ENCODE data around the gene YY1.
"Not testable (repeated sequence)": the region's sequence is repeated elsewhere in the genome, so short reads cannot be mapped to it uniquely, and the experiment has no call there.

Gene YY1

DNA sequence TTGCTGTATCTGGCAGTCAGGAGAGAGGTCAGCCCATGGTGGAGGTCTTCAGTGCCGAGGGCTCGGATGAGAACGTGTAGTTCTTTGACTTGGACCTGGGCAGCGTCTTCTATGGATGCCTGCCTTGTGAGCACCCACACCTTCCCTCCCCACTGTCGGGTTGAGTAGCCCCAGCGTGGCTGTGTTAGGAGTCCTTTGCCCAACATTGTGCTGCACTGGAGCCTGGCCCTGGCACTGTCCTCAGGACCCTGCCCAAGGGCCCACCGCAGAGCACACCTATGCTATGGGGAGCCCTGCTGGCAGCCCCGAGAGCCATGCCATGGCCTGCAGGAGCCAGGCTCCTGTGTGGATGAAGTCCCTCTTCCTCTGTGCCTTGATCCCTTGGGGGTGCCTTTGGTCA lies 40.6 kb downstream of the YY1 start:
- H3K4me1 ChIP-seq (ENCODE audit: control insufficient read depth in 1 of 2, insufficient read depth in 2 of 2, low read length in 2 of 2), result peaks cover 7 to 10% of the 10 kb centered on the region in 2 donors
- H3K27ac ChIP-seq (ENCODE audit: low read length), result no peak overlapping the region
- no peaks in the 10 kb centered on the region for H3K9me3 ChIP-seq (ENCODE audit: control insufficient read depth in 1 of 2, low read length in 2 of 2)
- H3K4me3 ChIP-seq (ENCODE audit: low read depth in 1 of 2, low read length in 2 of 2), result no peak overlapping the region
- no peaks in the 10 kb centered on the region for H3K27me3 ChIP-seq (ENCODE audit: low read depth, low read length)
- peaks cover 5 to 9% of the 10 kb centered on the region in 2 donors for H3K36me3 ChIP-seq (ENCODE audit: control insufficient read depth in 1 of 2, insufficient read depth in 2 of 2, low read length in 2 of 2)

DNA sequence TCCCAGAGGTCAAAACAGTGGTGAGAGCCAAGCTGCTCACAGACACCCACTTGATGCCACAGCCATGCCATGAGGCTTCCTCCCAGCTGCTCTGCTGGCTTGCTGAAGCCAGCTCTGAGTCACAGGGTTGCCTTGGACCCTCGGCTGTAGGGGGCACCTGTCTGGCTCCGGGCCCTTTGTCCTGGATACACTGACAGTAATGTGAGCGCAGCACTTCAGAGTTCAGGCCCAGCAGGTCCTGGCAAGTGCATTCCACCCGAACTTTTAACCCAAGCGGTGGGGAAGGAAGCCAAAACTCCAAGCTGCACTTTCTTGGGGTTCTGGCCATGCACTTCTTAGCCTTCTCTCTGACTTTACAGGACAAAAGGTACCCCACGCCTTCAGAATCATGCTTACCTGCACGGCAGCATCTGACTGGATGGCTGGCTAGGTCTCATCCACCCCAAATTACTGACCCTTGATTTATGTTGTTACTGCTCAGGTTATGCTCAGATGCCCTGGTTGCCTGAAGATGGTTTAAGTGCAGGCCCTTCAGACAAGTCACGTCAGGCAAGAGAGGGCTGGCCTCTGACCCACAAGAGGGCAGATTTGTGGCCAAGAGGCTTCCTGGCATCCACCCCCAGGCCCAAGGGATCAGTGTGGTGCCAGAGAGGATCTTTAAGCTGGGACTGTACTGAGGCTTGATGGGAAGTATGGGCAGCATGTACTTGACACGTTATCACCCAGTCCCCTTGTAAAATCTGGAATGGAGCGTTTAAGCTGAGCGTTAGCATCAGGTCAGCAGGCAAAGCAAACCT lies 42.5 kb downstream of the YY1 start:
- Histone ChIP-seq H3K4me3 (ENCODE audit: low read depth in 1 of 2, low read length in 2 of 2) (no peak overlapping the region), H3K36me3 (ENCODE audit: control insufficient read depth in 1 of 2, insufficient read depth in 2 of 2, low read length in 2 of 2) (peaks cover 5 to 7% of the 10 kb centered on the region in 2 donors), H3K27me3 (ENCODE audit: low read depth, low read length) (no peaks in the 10 kb centered on the region), H3K27ac (ENCODE audit: low read length) (no peak overlapping the region), H3K9me3 (ENCODE audit: control insufficient read depth in 1 of 2, low read length in 2 of 2) (no peaks in the 10 kb centered on the region), H3K4me1 (ENCODE audit: control insufficient read depth in 1 of 2, insufficient read depth in 2 of 2, low read length in 2 of 2) (peaks cover 0 to 18% of the 10 kb centered on the region in 2 donors)

DNA sequence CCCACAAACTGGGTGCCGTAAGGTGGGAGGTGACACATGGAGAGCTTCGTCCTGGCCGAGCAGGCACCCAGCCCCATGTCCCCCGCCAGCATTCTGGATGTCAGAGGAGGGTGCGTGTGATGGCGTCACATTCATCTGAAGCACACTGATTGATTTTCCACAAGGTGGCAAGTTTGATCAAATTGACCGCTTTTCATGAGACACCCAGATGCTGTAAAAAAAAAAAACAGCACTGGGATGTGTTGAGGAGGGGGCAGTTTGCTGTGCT lies 43.1 kb downstream of the YY1 start:
- H3K4me1 ChIP-seq (ENCODE audit: control insufficient read depth in 1 of 2, insufficient read depth in 2 of 2, low read length in 2 of 2), result peaks cover 0 to 18% of the 10 kb centered on the region in 2 donors
- H3K27me3 ChIP-seq (ENCODE audit: low read depth, low read length), result no peaks in the 10 kb centered on the region
- H3K27ac ChIP-seq (ENCODE audit: low read length), result no peak overlapping the region
- H3K36me3 ChIP-seq (ENCODE audit: control insufficient read depth in 1 of 2, insufficient read depth in 2 of 2, low read length in 2 of 2), result peaks cover 4 to 5% of the 10 kb centered on the region in 2 donors
- H3K4me3 ChIP-seq (ENCODE audit: low read depth in 1 of 2, low read length in 2 of 2), result no peak overlapping the region
- H3K9me3 ChIP-seq (ENCODE audit: control insufficient read depth in 1 of 2, low read length in 2 of 2), result no peaks in the 10 kb centered on the region

DNA sequence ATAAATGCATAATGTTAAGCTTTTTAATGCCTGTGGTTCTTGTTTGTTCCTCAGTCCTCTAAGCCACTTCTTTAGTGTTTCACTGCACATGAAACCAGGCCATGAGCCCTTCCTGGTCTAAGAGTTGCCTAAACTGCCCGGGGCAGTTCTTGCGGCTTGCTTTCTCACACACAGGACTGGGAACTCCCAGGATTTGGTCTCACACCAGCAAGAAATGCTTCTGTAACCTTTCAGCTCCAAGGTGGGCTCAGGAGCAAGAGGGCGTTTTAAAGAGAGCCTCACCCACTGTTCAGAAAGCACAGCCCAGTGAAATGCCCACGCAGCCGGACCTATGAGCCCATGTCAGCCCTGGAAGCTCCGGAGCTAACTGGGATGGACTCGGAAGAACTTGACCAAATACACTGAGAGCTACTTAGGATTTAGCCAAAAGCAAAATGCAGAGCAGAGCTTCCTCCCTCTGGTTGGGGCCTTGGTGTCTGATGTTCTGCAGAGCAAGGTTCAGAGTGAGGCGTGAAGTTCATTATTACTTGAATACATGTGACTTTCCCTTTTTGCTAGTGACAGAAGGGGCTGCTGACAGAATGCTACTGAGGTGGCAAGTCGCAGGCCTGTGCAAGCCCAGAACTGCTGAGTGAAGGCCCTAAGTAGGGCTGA lies 43.9 kb downstream of the YY1 start:
- no peaks in the 10 kb centered on the region for H3K9me3 ChIP-seq (ENCODE audit: control insufficient read depth in 1 of 2, low read length in 2 of 2)
- H3K36me3 ChIP-seq (ENCODE audit: control insufficient read depth in 1 of 2, insufficient read depth in 2 of 2, low read length in 2 of 2), result peaks cover 0 to 5% of the 10 kb centered on the region in 2 donors
- no peak overlapping the region for H3K27ac ChIP-seq (ENCODE audit: low read length)
- no peak overlapping the region for H3K4me3 ChIP-seq (ENCODE audit: low read depth in 1 of 2, low read length in 2 of 2)
- no peaks in the 10 kb centered on the region for H3K27me3 ChIP-seq (ENCODE audit: low read depth, low read length)
- H3K4me1 ChIP-seq (ENCODE audit: control insufficient read depth in 1 of 2, insufficient read depth in 2 of 2, low read length in 2 of 2), result peaks cover 0 to 18% of the 10 kb centered on the region in 2 donors

DNA sequence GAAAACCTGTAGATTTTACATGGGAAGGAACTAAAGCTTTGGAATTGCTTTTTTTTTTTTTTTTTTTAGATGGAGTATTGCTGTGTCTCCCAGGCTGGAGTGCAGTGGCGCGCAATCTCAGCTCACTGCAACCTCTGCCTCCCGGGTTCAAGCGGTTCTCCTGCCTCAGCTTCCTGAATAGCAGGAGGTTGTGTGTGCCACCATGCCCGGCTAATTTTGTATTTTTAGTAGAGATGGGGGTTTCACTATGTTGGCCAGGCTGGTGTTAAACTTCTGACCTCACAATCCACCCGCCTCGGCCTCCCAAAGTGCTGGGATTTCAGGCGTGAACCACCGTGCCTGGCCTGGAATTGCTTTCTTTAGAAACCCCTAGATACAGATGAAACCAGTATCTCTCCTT lies 44.5 kb downstream of the YY1 start:
- not testable (repeated sequence) for H3K4me3 ChIP-seq (ENCODE audit: low read depth in 1 of 2, low read length in 2 of 2); H3K9me3 ChIP-seq (ENCODE audit: control insufficient read depth in 1 of 2, low read length in 2 of 2); H3K36me3 ChIP-seq (ENCODE audit: control insufficient read depth in 1 of 2, insufficient read depth in 2 of 2, low read length in 2 of 2); H3K27ac ChIP-seq (ENCODE audit: low read length); H3K27me3 ChIP-seq (ENCODE audit: low read depth, low read length)
- peaks cover 0 to 16% of the 10 kb centered on the region in 2 donors for H3K4me1 ChIP-seq (ENCODE audit: control insufficient read depth in 1 of 2, insufficient read depth in 2 of 2, low read length in 2 of 2)

DNA sequence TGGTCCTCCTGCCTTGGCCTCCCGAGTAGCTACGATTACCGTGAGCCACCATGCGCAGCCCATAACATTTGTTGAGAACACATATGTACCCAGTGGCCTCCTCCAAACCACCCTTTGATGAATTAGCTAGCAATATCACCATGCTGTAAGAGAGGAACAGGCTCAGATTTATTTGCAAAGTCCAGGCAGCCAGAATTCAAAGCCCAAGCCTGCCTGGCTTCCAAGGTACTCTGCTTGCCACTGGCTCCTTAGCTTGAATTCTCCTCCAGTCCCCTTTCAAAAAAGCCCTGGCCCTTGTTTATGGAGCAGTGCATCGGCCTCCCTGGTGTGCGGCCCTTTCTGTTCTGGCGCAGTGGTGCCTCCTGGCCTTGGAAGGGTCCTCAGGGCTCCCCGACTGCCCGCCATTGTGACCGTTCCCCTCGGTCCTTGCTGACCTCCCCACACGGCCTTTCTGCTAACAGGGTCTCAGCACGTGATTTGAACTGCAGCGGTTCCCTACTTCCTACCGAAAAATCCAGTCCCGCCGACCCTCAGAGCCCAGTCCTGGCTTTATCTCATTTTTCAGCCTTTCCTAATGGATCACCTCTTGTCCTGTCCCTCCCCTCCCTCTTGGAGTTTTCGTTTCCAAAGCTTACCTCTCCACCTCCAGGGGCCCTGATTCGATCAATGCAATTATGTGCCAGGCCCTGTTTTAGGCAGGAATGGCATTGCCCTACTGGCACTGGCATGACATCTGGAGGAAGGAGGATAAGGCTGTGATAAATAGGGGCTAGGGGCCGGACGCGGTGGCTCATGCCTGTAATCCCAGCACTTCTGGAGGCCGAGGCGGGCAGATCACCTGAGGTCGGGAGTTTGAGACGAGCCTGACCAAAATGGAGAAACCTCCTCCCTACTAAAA lies 45.3 kb downstream of the YY1 start:
- H3K36me3 ChIP-seq (ENCODE audit: control insufficient read depth in 1 of 2, insufficient read depth in 2 of 2, low read length in 2 of 2), result peaks cover 0 to 5% of the 10 kb centered on the region in 2 donors
- no peaks in the 10 kb centered on the region for H3K9me3 ChIP-seq (ENCODE audit: control insufficient read depth in 1 of 2, low read length in 2 of 2)
- H3K4me3 ChIP-seq (ENCODE audit: low read depth in 1 of 2, low read length in 2 of 2), result peak overlapping the region in 1 of 2 donors; percentile 82
- H3K4me1 ChIP-seq (ENCODE audit: control insufficient read depth in 1 of 2, insufficient read depth in 2 of 2, low read length in 2 of 2), result peaks cover 0 to 12% of the 10 kb centered on the region in 2 donors
- no peaks in the 10 kb centered on the region for H3K27me3 ChIP-seq (ENCODE audit: low read depth, low read length)
- no peak overlapping the region for H3K27ac ChIP-seq (ENCODE audit: low read length)

DNA sequence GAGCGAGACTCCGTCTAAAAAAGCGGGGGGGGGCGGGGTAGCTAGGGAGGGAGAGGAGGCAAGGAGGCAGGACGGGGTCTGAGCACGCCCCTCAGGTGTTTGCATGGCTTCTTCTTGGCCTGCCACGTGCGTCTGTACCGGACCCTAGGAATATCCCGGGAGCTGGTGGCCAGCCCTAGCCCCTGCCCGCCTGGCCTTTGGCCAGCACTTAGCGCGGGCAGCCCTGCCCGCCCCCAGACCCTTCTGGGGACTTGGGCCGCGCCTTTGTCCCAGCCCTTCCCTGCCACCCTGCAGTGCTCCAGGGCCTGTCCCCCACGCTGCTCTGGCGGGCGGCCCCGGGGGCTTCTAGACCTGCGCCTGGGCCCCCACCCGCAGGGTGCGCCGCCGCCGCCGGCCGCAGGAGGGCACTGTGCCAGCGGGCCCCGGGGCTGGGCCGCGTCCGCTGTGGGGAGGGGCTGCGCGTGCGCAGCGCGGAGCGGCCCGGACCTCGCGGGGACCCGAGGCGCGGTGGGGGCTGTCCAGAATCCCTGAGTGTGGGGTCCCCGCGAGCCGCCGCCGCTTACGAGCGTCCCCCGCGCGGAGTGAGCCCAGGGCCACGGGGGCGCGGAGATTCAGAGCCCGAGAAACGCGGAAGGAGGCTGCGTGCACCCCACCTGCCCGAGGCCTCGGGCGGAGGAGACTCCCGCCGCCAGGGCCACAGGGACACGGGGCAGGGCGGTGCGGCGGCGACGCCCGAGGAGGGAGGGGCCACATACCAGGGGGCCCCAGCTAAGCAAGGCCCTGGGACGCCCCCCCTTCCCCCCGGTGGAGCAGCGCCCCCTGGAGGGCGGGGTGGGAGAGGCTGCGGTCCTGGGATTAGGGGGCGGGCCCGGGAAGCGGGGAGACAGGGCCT lies 46.3 kb downstream of the YY1 start:
- H3K4me1 ChIP-seq (ENCODE audit: control insufficient read depth in 1 of 2, insufficient read depth in 2 of 2, low read length in 2 of 2), result peaks cover 0 to 12% of the 10 kb centered on the region in 2 donors
- H3K27me3 ChIP-seq (ENCODE audit: low read depth, low read length), result no peaks in the 10 kb centered on the region
- H3K9me3 ChIP-seq (ENCODE audit: control insufficient read depth in 1 of 2, low read length in 2 of 2), result no peaks in the 10 kb centered on the region
- H3K36me3 ChIP-seq (ENCODE audit: control insufficient read depth in 1 of 2, insufficient read depth in 2 of 2, low read length in 2 of 2), result peaks cover 0 to 5% of the 10 kb centered on the region in 2 donors
- H3K4me3 ChIP-seq (ENCODE audit: low read depth in 1 of 2, low read length in 2 of 2), result peak overlapping the region; percentile 44 to 82
- no peak overlapping the region for H3K27ac ChIP-seq (ENCODE audit: low read length)

DNA sequence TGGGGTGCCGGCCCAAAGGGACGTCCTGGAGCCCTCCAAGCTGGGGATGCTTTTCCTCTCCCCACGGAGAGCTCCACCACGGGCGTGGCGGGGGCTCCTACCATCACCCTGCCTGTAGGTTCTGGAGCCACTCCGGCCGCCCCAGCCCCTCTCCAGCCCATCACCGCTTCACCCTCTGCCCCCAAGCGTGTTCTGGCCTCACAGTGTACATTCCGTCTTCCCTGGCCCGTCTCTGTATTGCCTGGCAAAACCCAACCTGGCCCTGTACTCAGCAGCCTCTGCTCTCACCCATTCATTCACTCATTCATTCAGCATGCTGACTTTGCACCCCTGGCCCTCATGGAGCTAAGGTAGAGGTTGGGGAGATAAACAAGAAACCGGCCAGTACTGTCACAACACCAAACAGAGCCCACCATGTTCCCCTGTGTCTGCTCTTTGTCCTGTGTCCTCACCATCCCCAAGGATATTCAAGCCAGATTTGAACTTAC lies 47.0 kb downstream of the YY1 start:
- no peak overlapping the region for H3K27ac ChIP-seq (ENCODE audit: low read length)
- no peaks in the 10 kb centered on the region for H3K27me3 ChIP-seq (ENCODE audit: low read depth, low read length)
- H3K36me3 ChIP-seq (ENCODE audit: control insufficient read depth in 1 of 2, insufficient read depth in 2 of 2, low read length in 2 of 2), result peaks cover 0 to 5% of the 10 kb centered on the region in 2 donors
- H3K9me3 ChIP-seq (ENCODE audit: control insufficient read depth in 1 of 2, low read length in 2 of 2), result no peaks in the 10 kb centered on the region
- H3K4me3 ChIP-seq (ENCODE audit: low read depth in 1 of 2, low read length in 2 of 2), result peak overlapping the region; percentile 44 to 82
- H3K4me1 ChIP-seq (ENCODE audit: control insufficient read depth in 1 of 2, insufficient read depth in 2 of 2, low read length in 2 of 2), result peaks cover 0 to 12% of the 10 kb centered on the region in 2 donors

- Histone ChIP-seq H3K4me3 (ENCODE audit: low read depth in 1 of 2, low read length in 2 of 2) (no peak overlapping the region), H3K27ac (ENCODE audit: low read length) (no peak overlapping the region), H3K36me3 (ENCODE audit: control insufficient read depth in 1 of 2, insufficient read depth in 2 of 2, low read length in 2 of 2) (peaks cover 0 to 6% of the 10 kb centered on the region in 2 donors), H3K27me3 (ENCODE audit: low read depth, low read length) (no peaks in the 10 kb centered on the region), H3K9me3 (ENCODE audit: control insufficient read depth in 1 of 2, low read length in 2 of 2) (no peaks in the 10 kb centered on the region), H3K4me1 (ENCODE audit: control insufficient read depth in 1 of 2, insufficient read depth in 2 of 2, low read length in 2 of 2) (peaks cover 0 to 12% of the 10 kb centered on the region in 2 donors)
Observed at GRCh38 chr14:100286484-100287191, 47.7 kb downstream of the YY1 start.
